OCI-LY3 (cell line): ENCODE data around the gene HS6ST1.

Experiments
- H2AFZ ChIP-seq: fragments of 200-600, 300-600 bp; shearing (Covaris generic); 2 replicates; pipeline ENCODE4 v1.6.0; 2014; ENCODE audit warnings: antibody characterized with exemption, low read depth, low read length
- H3K27ac ChIP-seq: fragments of 200-600, 300-600 bp; sonication (generic); 2 replicates; pipeline ENCODE4 v1.5.1; 2014; ENCODE audit warnings: mild to moderate bottlenecking, low read length, moderate library complexity, mixed read lengths
- H3K27me3 ChIP-seq: fragments of 200-600, 300-600 bp; sonication (generic); 2 replicates; pipeline ENCODE4 v1.6.1; 2014; ENCODE audit warnings: low read depth, low read length, mixed read lengths
- H3K36me3 ChIP-seq: fragments of 200-600, 300-600 bp; sonication (generic); replicated peaks from 2 replicates; pipeline ENCODE3; 2014; ENCODE audit warnings: low read depth, low read length, mixed read lengths
- H3K4me1 ChIP-seq: fragments of 300-600, 200-600 bp; sonication (generic); 2 replicates; pipeline ENCODE4 v1.6.1; 2014; ENCODE audit warnings: low read length, mixed read lengths
- H3K4me2 ChIP-seq: fragments of 200-600, 300-600 bp; sonication (generic); 2 replicates; pipeline ENCODE4 v1.6.1; 2014; ENCODE audit warnings: low read length, mixed read lengths
- H3K4me3 ChIP-seq: fragments of 300-600, 200-600 bp; sonication (generic); 2 replicates; pipeline ENCODE4 v1.5.1; 2014; ENCODE audit warnings: antibody characterized with exemption, mild to moderate bottlenecking, low read length, moderate library complexity
- H3K79me2 ChIP-seq: fragments of 300-600, 200-600 bp; shearing (Covaris generic); 2 replicates; pipeline ENCODE4 v1.6.1; 2014; ENCODE audit warnings: mild to moderate bottlenecking, low read length, mixed read lengths
- H3K9ac ChIP-seq: fragments of 300-600, 200-600 bp; shearing (Covaris generic); 2 replicates; pipeline ENCODE4 v1.6.0; 2014; ENCODE audit warnings: mild to moderate bottlenecking, low read length, moderate library complexity
- H3K9me3 ChIP-seq: fragments of 200-600, 300-600 bp; shearing (Covaris generic); 2 replicates; pipeline ENCODE4 v1.6.1; 2014; ENCODE audit warnings: low read length, mixed read lengths; ENCODE audit not compliant: insufficient read depth
- H4K20me1 ChIP-seq: fragments of 200-600, 300-600 bp; sonication (generic); 2 replicates; pipeline ENCODE4 v1.6.1; 2016; ENCODE audit warnings: low read length, mixed read lengths; ENCODE audit not compliant: insufficient read depth
- EZH2phosphoT487 ChIP-seq: fragments of 200-600 bp; shearing (Covaris generic); IDR thresholded peaks from 2 replicates; pipeline ENCODE4 v1.6.1; 2018; ENCODE audit warnings: antibody characterized with exemption, mixed run types, low read depth
- TF ChIP-seq, protein P1 (sequence below): fragments of 200-600, 300-600 bp; sonication (generic); IDR thresholded peaks from 2 replicates; pipeline ENCODE4 v1.5.1; 2014; ENCODE audit warnings: antibody characterized with exemption, low read length, low read depth

Gene HS6ST1

GRCh38 chr2:128322715-128323554, 4.3 kb upstream of the HS6ST1 start:
- H3K27ac ChIP-seq = no peak overlapping the region

DNA sequence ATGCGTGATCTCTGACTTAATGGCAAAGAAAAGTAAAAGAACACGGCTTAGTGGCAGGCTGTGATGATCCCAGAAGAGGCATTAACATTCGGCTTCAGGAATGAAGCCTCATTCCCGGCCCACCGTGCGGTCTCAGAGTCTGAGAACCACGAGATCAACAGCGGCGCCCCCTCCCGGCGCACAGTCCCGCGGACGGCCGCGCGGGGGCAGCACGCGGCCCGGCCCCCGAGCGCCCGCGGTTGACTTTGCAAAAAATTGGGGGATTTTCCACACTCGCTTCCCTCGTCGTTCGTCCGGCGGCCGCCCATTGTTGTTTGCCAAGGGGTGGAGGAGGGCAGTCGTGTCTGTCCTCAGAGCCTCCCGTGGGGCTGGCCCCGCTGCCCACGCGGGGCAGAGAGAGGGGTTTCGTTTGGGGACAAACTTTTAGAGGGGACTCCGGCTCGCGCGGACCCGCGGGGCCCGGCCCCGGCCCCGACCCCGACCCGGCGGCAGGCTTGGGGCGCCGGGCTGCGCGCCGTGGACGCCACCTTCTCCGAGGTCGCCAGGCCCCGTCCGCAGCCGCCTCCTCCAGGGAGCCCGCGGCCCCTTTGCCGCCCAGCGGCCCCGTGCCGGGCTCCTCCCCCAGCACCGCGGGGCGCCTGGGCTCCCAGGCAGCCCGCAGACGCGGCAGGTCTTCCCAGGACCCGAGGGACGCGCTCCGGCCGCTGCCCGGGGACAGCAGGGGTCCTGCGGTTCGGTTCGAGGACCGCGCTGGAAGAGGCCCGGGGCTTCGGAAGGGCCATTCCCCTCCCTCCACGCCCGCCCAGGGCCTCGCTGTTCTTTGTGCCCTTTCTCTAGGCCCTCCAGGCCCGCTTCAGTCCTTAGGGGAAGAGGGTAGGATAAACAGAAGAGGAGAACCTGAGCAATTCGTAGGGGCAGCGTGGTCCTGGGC, 3.4 kb upstream of the HS6ST1 start:
- Histone ChIP-seq H2AFZ (peak overlapping the region; percentile 72; the same call in 1 of the 2 replicates), H3K4me3 (peak overlapping the region; percentile 89), H3K27ac (peak overlapping the region; percentile 59), H3K27me3 (peaks cover 4% of the 10 kb centered on the region; the same call in 1 of the 2 replicates), H3K9ac (peak overlapping the region; percentile 84), H4K20me1 (peaks cover 11% of the 10 kb centered on the region), H3K4me2 (peak overlapping the region; percentile 96), H3K79me2 (peaks cover 9% of the 10 kb centered on the region), H3K9me3 (no peaks in the 10 kb centered on the region), H3K36me3 (no peaks in the 10 kb centered on the region), H3K4me1 (peaks cover 5% of the 10 kb centered on the region)
- TF ChIP-seq, protein P1, sequence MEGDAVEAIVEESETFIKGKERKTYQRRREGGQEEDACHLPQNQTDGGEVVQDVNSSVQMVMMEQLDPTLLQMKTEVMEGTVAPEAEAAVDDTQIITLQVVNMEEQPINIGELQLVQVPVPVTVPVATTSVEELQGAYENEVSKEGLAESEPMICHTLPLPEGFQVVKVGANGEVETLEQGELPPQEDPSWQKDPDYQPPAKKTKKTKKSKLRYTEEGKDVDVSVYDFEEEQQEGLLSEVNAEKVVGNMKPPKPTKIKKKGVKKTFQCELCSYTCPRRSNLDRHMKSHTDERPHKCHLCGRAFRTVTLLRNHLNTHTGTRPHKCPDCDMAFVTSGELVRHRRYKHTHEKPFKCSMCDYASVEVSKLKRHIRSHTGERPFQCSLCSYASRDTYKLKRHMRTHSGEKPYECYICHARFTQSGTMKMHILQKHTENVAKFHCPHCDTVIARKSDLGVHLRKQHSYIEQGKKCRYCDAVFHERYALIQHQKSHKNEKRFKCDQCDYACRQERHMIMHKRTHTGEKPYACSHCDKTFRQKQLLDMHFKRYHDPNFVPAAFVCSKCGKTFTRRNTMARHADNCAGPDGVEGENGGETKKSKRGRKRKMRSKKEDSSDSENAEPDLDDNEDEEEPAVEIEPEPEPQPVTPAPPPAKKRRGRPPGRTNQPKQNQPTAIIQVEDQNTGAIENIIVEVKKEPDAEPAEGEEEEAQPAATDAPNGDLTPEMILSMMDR = peak; percentile 78
- no peak for TF ChIP-seq EZH2phosphoT487

More at GRCh38 chr2:128322715-128323554, 4.3 kb upstream of the HS6ST1 start:
- H3K4me2 ChIP-seq = peak overlapping the region; percentile 96
- peaks cover 4% of the 10 kb centered on the region; the same call in 1 of the 2 replicates for H3K27me3 ChIP-seq
- peaks cover under 1% of the 10 kb centered on the region; the same call in 1 of the 2 replicates for H3K79me2 ChIP-seq
- H4K20me1 ChIP-seq = peaks cover 3% of the 10 kb centered on the region; the same call in 1 of the 2 replicates
- H3K4me3 ChIP-seq = peak overlapping the region; percentile 89
- no peaks in the 10 kb centered on the region for H3K9me3 ChIP-seq
- 0 out of 2 replicates have a peak, but pooled peaks cover 3% of the 10 kb centered on the region for H3K4me1 ChIP-seq
- peak overlapping the region; percentile 84 for H3K9ac ChIP-seq
- TF ChIP-seq, protein P1 = no peak
- no peak for TF ChIP-seq EZH2phosphoT487
- no peak overlapping the region for H2AFZ ChIP-seq
- H3K36me3 ChIP-seq = no peaks in the 10 kb centered on the region

GRCh38 chr2:128320906-128321771, 2.5 kb upstream of the HS6ST1 start:
- TF ChIP-seq, protein P1 = no peak
- TF ChIP-seq EZH2phosphoT487 = no peak
- H3K27ac ChIP-seq = no peak overlapping the region
- no peak overlapping the region for H2AFZ ChIP-seq
- peaks cover 20% of the 10 kb centered on the region for H4K20me1 ChIP-seq
- peaks cover 12% of the 10 kb centered on the region for H3K4me1 ChIP-seq
- H3K9me3 ChIP-seq = no peaks in the 10 kb centered on the region
- H3K9ac ChIP-seq = no peak overlapping the region
- H3K36me3 ChIP-seq = peaks cover 7% of the 10 kb centered on the region
- H3K4me3 ChIP-seq = peak overlapping the region; percentile 89; the same call in 1 of the 2 replicates
- peaks cover 18% of the 10 kb centered on the region for H3K79me2 ChIP-seq
- H3K27me3 ChIP-seq = peaks cover 4% of the 10 kb centered on the region; the same call in 1 of the 2 replicates
- H3K4me2 ChIP-seq = peak overlapping the region; percentile 50
